Measurements from ENCODE around the gene RBM11. TPM values are rescaled to one million over a fixed set of nuclear protein-coding genes. Genes with fewer than 3 reads are reported as not detected.
A peak's percentile ranks its signal among the peaks of the same experiment; 100 is the strongest.
"Not testable (repeated sequence)": the region's sequence is repeated elsewhere in the genome, so short reads cannot be mapped to it uniquely, and the experiment has no call there.

The RBM11 gene, protein sequence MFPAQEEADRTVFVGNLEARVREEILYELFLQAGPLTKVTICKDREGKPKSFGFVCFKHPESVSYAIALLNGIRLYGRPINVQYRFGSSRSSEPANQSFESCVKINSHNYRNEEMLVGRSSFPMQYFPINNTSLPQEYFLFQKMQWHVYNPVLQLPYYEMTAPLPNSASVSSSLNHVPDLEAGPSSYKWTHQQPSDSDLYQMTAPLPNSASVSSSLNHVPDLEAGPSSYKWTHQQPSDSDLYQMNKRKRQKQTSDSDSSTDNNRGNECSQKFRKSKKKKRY
- total RNA-seq: 1 to 10 TPM in 2 of 4 donors, under 1 TPM in 2; 0.30 to 1.5 (median 0.99) TPM

- no peaks in the 10 kb centered on the region for H3K36me3 ChIP-seq
- 6% methylated on average over 12 of the region's 55 CpGs; no CpG with 5 or more reads in 1 of the 2 donors for WGBS, 2 donors (ENCODE audit: low coverage in 1 of 2)
- peak; percentile 89 for ATAC-seq
- H3K27ac ChIP-seq: no peak within 1 kb of the TSS
- peaks cover 0 to 10% (median 0%) of the 10 kb centered on the region in 3 donors for H3K4me1 ChIP-seq
- no peaks in the 10 kb centered on the region for H3K9me3 ChIP-seq
- TF ChIP-seq, protein P1, sequence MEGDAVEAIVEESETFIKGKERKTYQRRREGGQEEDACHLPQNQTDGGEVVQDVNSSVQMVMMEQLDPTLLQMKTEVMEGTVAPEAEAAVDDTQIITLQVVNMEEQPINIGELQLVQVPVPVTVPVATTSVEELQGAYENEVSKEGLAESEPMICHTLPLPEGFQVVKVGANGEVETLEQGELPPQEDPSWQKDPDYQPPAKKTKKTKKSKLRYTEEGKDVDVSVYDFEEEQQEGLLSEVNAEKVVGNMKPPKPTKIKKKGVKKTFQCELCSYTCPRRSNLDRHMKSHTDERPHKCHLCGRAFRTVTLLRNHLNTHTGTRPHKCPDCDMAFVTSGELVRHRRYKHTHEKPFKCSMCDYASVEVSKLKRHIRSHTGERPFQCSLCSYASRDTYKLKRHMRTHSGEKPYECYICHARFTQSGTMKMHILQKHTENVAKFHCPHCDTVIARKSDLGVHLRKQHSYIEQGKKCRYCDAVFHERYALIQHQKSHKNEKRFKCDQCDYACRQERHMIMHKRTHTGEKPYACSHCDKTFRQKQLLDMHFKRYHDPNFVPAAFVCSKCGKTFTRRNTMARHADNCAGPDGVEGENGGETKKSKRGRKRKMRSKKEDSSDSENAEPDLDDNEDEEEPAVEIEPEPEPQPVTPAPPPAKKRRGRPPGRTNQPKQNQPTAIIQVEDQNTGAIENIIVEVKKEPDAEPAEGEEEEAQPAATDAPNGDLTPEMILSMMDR (IDR thresholded peaks at IDR 0.05): peak in 1 of 4 experiments; percentile 9
- TF ChIP-seq EP300 (IDR thresholded peaks at IDR 0.05): no peak
- H3K27me3 ChIP-seq: peaks cover 25% of the 10 kb centered on the region
- peak within 1 kb of the TSS; percentile 36 to 58 for H3K4me3 ChIP-seq
These were observed at the start of gene RBM11 for GRCh38 chr21:14215971-14216641. RBM11 (plus strand) TSS chr21:14216157; CDS start chr21:14216187, 30 bp downstream.

DNA sequence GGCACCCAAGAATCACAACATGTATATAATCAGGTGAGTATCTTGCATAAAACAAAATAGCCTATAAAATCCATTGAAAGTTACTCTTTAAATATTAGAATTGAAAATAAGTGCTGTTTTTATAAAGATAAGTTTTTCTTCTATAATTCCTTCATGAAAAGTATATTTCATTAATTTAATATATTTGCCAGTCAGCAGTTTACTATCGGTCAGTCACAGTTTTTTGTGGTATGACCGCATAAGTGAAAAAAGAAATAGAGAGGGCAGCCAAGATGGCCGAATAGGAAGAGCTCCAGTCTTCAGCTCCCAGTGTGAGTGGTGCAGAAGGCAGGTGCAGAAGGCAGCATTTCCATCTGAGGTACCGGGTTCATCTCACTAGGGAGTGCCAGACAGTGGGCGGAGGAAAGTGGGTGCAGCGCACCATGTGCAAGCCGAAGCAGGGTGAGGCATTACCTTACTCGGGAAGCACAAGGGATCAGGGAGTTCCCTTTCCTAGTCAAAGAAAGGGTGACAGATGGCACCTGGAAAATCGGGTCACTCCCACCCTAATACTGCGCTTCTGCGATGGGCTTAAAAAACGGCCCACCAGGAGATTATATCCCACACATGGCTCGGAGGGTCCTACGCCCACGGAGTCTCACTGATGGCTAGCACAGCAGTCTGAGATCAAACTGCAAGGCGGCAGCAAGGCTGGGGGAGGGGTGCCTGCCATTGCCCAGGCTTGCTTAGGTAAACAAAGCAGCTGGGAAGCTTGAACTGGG is 49.3 kb upstream of the RBM11 start:
- H3K4me1 ChIP-seq, H3K9me3 ChIP-seq, H3K27ac ChIP-seq, H3K27me3 ChIP-seq, H3K4me3 ChIP-seq, H3K36me3 ChIP-seq, ATAC-seq: not testable (repeated sequence)
- 84 to 87% methylated on average over 8 to 13 of the region's 16 CpGs for WGBS, 2 donors (ENCODE audit: low coverage in 1 of 2)

- no peak for ATAC-seq
- H3K27me3 ChIP-seq: no peaks in the 10 kb centered on the region
- peaks cover 0 to 4% (median 0%) of the 10 kb centered on the region in 3 donors for H3K9me3 ChIP-seq
- no peak overlapping the region for H3K4me3 ChIP-seq
- TF ChIP-seq, protein P1 (IDR thresholded peaks at IDR 0.05): no peak
- TF ChIP-seq POLR2A (IDR thresholded peaks at IDR 0.05) (no peak), EP300 (IDR thresholded peaks at IDR 0.05) (no peak), POLR2AphosphoS5 (IDR thresholded peaks at IDR 0.05) (no peak)
- no peak overlapping the region for H3K27ac ChIP-seq
- no peaks in the 10 kb centered on the region for H3K4me1 ChIP-seq
- no peaks in the 10 kb centered on the region for H3K36me3 ChIP-seq
These were observed 9.7 kb upstream of the RBM11 start for GRCh38 chr21:14206222-14206621.

- Histone ChIP-seq H3K9me3 (no peaks in the 10 kb centered on the region), H3K36me3 (no peaks in the 10 kb centered on the region), H3K4me1 (peaks cover 0 to under 1% (median 0%) of the 10 kb centered on the region in 3 donors), H3K27me3 (peaks cover 8% of the 10 kb centered on the region), H3K27ac (no peak within 1 kb of the TSS), H3K4me3 (no peak within 1 kb of the TSS)
- 25 to 100% methylated on average over 1 of the region's 1 CpG for WGBS, 2 donors (ENCODE audit: low coverage in 1 of 2)
- ATAC-seq: no peak
- TF ChIP-seq POLR2A (IDR thresholded peaks at IDR 0.05): no peak
These were observed 5.2 kb upstream of the RBM11 start, which contains the start of gene LIPI for GRCh38 chr21:14210738-14211137. LIPI (minus strand) TSS chr21:14210955; CDS start chr21:14210845, 110 bp downstream.

DNA sequence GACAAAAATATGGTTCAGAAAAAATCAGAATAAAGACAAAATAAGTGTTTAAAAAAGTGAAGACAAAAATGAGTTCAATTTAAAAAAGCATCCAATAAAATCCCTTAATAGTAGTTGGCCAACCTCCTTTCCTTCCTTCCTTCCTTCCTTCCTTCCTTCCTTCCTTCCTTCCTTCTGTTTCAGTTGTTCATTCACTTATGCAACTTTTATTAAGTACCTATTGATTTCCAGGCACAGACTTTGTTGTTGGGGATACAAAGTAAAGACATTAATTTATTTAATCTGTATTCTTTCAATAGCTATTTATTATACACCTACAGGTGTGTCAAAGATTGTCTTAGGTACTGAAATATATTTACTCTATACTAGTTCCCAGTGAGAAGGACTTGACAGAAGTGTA is 2.8 kb upstream of the RBM11 start:
- no peak for ATAC-seq
- Histone ChIP-seq H3K4me3 (no peak overlapping the region), H3K27me3 (peaks cover 25% of the 10 kb centered on the region), H3K4me1 (peaks cover 0 to 10% (median 0%) of the 10 kb centered on the region in 3 donors), H3K9me3 (no peaks in the 10 kb centered on the region), H3K27ac (no peak overlapping the region), H3K36me3 (no peaks in the 10 kb centered on the region)
- TF ChIP-seq EP300 (IDR thresholded peaks at IDR 0.05): no peak
- no peak for TF ChIP-seq POLR2AphosphoS5 (IDR thresholded peaks at IDR 0.05)
- TF ChIP-seq, protein P1 (IDR thresholded peaks at IDR 0.05): no peak
- no peak for TF ChIP-seq POLR2A (IDR thresholded peaks at IDR 0.05)
